Measurements from ENCODE around the gene OGFR. TPM values are rescaled to one million over a fixed set of nuclear protein-coding genes. Genes with fewer than 3 reads are reported as not detected.

The OGFR gene
- total RNA-seq, 1 experiment from 2014 or later = 57.4 TPM

DNA sequence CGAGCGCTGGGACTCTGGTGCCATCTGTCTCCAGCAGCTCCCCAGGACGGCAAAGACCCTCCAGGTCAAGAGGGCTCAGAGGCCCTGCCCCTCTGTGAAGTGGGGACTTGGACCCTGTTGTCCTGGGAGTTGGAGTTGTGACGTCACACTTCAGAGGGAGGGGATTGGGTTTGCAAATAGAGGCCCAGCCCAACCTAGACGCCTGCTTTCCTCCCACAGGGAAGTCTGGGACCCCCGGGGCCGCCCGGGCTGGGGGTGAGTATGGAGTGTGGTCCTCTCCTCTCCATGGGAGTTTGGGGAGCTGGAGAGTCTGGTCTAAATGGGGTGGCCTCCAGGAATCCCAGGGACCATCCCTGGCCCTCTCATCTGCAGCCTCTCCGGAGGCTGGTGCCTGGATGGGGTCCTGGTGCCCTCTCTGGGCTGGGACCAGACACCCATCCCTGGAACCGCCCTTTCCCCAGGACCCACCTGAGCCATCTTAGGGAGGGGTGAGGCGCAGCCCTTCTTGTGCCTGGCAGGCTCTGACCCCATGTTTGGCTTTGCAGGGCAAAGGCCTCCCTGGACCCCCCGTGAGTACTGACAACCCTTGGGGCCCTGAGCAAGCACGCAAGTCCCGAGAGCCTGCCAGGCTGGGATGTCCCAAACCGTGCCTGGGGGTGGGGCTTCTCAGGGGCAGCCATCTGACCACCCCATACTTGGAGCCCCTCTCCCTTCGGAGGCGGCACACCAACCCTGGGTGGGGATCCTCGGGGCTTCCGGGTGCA lies 16.5 kb downstream of the OGFR start:
- no TSS peak for BruUV-seq (replicated peaks)

DNA sequence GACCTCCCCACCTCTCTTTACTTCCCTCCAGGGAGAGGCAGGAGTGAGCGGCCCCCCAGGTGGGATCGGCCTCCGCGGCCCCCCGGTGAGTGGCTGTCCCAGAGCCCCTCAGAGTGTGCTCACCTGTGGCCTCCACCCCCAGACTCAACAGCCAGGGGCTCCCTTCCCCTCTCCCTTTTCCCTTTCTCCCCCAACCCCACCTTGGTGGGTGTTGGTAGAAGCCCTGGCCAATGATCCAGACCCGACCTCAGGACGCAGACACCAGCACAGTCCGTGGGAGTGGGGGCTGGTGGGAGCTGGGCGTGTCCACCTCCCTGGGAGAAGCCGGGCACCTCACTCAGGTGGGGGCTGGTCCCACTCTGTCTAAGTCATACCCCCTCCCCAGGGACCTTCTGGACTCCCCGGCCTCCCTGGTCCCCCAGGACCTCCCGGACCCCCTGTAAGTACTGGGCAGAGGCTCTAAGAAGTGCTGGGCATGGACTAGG lies 17.1 kb downstream of the OGFR start:
- BruUV-seq (replicated peaks) = no TSS peak
- Histone ChIP-seq H3K9me2 (ENCODE audit: insufficient read depth) (no peaks in the 10 kb centered on the region), H3K9me3 (ENCODE audit: insufficient read depth, low read depth) (no peaks in the 10 kb centered on the region), H4K20me1 (ENCODE audit: insufficient read depth) (no peaks in the 10 kb centered on the region), H3K79me2 (ENCODE audit: low read depth) (no peaks in the 10 kb centered on the region), H3K27ac (no peak overlapping the region), H3K36me3 (ENCODE audit: low read depth) (no peaks in the 10 kb centered on the region), H3K27me3 (ENCODE audit: insufficient read depth, low read depth) (no peaks in the 10 kb centered on the region), H2AFZ (no peak overlapping the region), H3K4me2 (no peak overlapping the region), H3F3A (ENCODE audit: insufficient read depth, low read depth) (peaks cover 38% of the 10 kb centered on the region; the same call in 1 of the 2 replicates), H3K4me3 (no peak overlapping the region), H3K4me1 (replicated peaks; ENCODE audit: insufficient read depth) (peaks cover 41% of the 10 kb centered on the region)
- intact Hi-C loops (cut with micrococcal nuclease; ENCODE audit: unreplicated experiment) = loop anchor here (1.0 to 2.0 kb wide), 3 partner anchors 51 to 188 kb away; no protein-coding TSS in a partner anchor
- POLR2A ChIA-PET (ENCODE audit: unreplicated experiment) = no interaction called here
- CTCF ChIA-PET = no interaction called here
- no peak for DNase-seq
- TF ChIP-seq, protein P1, sequence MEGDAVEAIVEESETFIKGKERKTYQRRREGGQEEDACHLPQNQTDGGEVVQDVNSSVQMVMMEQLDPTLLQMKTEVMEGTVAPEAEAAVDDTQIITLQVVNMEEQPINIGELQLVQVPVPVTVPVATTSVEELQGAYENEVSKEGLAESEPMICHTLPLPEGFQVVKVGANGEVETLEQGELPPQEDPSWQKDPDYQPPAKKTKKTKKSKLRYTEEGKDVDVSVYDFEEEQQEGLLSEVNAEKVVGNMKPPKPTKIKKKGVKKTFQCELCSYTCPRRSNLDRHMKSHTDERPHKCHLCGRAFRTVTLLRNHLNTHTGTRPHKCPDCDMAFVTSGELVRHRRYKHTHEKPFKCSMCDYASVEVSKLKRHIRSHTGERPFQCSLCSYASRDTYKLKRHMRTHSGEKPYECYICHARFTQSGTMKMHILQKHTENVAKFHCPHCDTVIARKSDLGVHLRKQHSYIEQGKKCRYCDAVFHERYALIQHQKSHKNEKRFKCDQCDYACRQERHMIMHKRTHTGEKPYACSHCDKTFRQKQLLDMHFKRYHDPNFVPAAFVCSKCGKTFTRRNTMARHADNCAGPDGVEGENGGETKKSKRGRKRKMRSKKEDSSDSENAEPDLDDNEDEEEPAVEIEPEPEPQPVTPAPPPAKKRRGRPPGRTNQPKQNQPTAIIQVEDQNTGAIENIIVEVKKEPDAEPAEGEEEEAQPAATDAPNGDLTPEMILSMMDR (conservative IDR thresholded peaks at IDR 0.05) = no peak
- no peak for TF ChIP-seq EZH2 (IDR thresholded peaks at IDR 0.05; ENCODE audit: low read depth)

More for the DNA sequence above, 16.5 kb downstream of the OGFR start:
- no peak overlapping the region for H3K27ac ChIP-seq
- H4K20me1 ChIP-seq (ENCODE audit: insufficient read depth) = no peaks in the 10 kb centered on the region
- no peaks in the 10 kb centered on the region for H3K9me3 ChIP-seq (ENCODE audit: insufficient read depth, low read depth)
- ChIA-PET POLR2A (ENCODE audit: unreplicated experiment) (no interaction called here), CTCF (interaction anchor here (0.8 kb wide), 1 partner anchor 26 kb away, joined by 8 read pairs; no protein-coding TSS in a partner anchor)
- no peak overlapping the region for H3K4me3 ChIP-seq
- H3K9me2 ChIP-seq (ENCODE audit: insufficient read depth) = no peaks in the 10 kb centered on the region
- H3K27me3 ChIP-seq (ENCODE audit: insufficient read depth, low read depth) = peaks cover 5% of the 10 kb centered on the region
- no peak overlapping the region for H2AFZ ChIP-seq
- H3K79me2 ChIP-seq (ENCODE audit: low read depth) = no peaks in the 10 kb centered on the region
- H3K36me3 ChIP-seq (ENCODE audit: low read depth) = no peaks in the 10 kb centered on the region
- peaks cover 43% of the 10 kb centered on the region for H3K4me1 ChIP-seq (replicated peaks; ENCODE audit: insufficient read depth)
- no peak overlapping the region for H3K4me2 ChIP-seq
- H3F3A ChIP-seq (ENCODE audit: insufficient read depth, low read depth) = peaks cover 38% of the 10 kb centered on the region; the same call in 1 of the 2 replicates
- intact Hi-C loops (cut with micrococcal nuclease; ENCODE audit: unreplicated experiment) = no loop called here
- DNase-seq = no peak
- TF ChIP-seq, protein P1 (conservative IDR thresholded peaks at IDR 0.05) = no peak
- TF ChIP-seq EZH2 (IDR thresholded peaks at IDR 0.05; ENCODE audit: low read depth) = no peak

DNA sequence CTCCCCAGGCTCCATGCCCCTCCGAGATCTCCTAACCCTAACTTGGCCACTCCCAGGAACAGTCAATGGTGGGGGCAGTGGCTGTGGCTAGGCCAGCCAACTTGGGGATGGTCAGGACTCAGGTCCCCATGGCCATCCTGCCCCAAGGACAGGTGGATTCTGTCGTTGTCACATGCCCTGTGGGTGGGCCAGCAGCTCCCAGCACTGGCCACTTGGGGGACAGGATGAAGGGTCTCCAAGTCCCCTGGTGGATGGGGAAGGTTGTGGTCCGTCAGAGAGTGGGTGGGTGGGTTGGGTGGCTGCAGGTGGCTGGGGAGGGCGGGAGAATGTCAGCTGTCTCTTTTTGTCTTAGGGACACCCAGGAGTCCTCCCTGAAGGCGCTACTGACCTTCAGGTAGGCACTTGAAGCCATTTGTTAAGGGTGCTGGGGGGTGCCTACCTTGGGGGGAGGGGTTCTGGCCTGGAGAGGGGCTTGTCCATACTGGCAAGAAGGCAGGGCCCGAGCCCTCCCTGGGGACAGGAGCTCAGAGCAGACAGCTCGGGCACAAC lies 17.7 kb downstream of the OGFR start:
- POLR2A ChIA-PET (ENCODE audit: unreplicated experiment) = interaction anchor here (0.7 kb wide), 1 partner anchor 211 kb away, joined by 4 read pairs; no protein-coding TSS in a partner anchor

More for the DNA sequence above, 17.7 kb downstream of the OGFR start:
- no peak overlapping the region for H3K4me3 ChIP-seq
- no peak overlapping the region for H3K27ac ChIP-seq
- H3K4me2 ChIP-seq = no peak overlapping the region
- no peaks in the 10 kb centered on the region for H3K9me2 ChIP-seq (ENCODE audit: insufficient read depth)
- CTCF ChIA-PET = interaction anchor here (1.0 to 1.3 kb wide), 7 partner anchors 17 to 155 kb away, joined by 3 to 11 read pairs (median 5); no protein-coding TSS in a partner anchor
- intact Hi-C loops (cut with micrococcal nuclease; ENCODE audit: unreplicated experiment) = loop anchor here (1.0 to 2.0 kb wide), 3 partner anchors 50 to 187 kb away; no protein-coding TSS in a partner anchor
- H3F3A ChIP-seq (ENCODE audit: insufficient read depth, low read depth) = peaks cover 38% of the 10 kb centered on the region; the same call in 1 of the 2 replicates
- peaks cover 41% of the 10 kb centered on the region for H3K4me1 ChIP-seq (replicated peaks; ENCODE audit: insufficient read depth)
- no TSS peak for BruUV-seq (replicated peaks)
- H3K79me2 ChIP-seq (ENCODE audit: low read depth) = no peaks in the 10 kb centered on the region
- no peak for DNase-seq
- H3K9me3 ChIP-seq (ENCODE audit: insufficient read depth, low read depth) = no peaks in the 10 kb centered on the region
- H2AFZ ChIP-seq = no peak overlapping the region
- no peaks in the 10 kb centered on the region for H3K36me3 ChIP-seq (ENCODE audit: low read depth)
- TF ChIP-seq EZH2 (IDR thresholded peaks at IDR 0.05; ENCODE audit: low read depth) = no peak
- TF ChIP-seq, protein P1 (conservative IDR thresholded peaks at IDR 0.05) = no peak
- no peaks in the 10 kb centered on the region for H3K27me3 ChIP-seq (ENCODE audit: insufficient read depth, low read depth)
- no peaks in the 10 kb centered on the region for H4K20me1 ChIP-seq (ENCODE audit: insufficient read depth)
